Pulmonary artery endothelial cell (primary cell): ENCODE measurements around the gene KCNMB3. TPM values are rescaled to one million over a fixed set of nuclear protein-coding genes. Genes with fewer than 3 reads are reported as not detected.
"Not testable (repeated sequence)": the region's sequence is repeated elsewhere in the genome, so short reads cannot be mapped to it uniquely, and the experiment has no call there.

Experiments used
- DNase-seq: peaks from one replicate; pipeline ENCODE4 v3.0.0-alpha.2; 2011; ENCODE audit warnings: low read depth, low spot score
- total RNA-seq: library from RNA; depleted of rRNA; stranded (reverse); fragments of >200 nt; gene quantifications from 2 replicates; pipeline ENCODE4 v1.2.3, GENCODE V29; 2014

Gene KCNMB3, protein sequence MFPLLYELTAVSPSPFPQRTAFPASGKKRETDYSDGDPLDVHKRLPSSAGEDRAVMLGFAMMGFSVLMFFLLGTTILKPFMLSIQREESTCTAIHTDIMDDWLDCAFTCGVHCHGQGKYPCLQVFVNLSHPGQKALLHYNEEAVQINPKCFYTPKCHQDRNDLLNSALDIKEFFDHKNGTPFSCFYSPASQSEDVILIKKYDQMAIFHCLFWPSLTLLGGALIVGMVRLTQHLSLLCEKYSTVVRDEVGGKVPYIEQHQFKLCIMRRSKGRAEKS
- total RNA-seq, result 0.46 and 1.4 TPM in 2 replicates

DNA sequence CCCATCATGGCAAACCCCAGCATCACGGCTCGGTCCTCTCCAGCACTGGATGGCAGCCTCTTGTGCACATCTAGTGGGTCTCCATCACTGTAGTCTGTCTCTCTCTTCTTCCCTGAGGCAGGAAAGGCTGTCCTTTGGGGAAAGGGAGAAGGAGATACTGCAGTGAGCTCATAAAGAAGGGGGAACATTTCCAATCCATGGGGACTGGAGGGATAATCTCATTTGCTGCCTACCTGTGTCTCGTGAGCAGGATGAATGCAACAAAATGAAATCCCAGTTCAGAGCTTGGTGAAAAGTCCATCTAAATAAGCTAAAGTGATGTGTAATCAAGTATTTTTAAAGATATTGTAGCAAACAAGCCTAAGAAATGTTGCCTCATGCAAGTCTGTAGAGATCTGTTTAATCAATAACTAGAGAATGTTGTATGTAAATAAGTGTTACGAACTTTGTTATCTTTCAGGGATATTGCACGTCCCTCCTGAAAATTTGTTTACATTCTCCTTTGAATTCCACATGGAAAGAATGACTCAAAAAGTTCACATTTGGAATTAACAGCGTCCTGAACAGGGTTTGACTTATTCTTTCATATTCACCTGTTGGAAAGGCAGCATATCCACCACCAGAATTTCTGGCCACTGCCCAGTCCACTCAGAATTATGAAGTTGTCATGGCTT, at the start of gene KCNMB3:
Gene KCNMB3, minus strand, starts transcription at position 312 of the 674 bp plus-strand sequence. Its CDS starts 124 bp downstream, at position 188.
- no peak for DNase-seq

DNA sequence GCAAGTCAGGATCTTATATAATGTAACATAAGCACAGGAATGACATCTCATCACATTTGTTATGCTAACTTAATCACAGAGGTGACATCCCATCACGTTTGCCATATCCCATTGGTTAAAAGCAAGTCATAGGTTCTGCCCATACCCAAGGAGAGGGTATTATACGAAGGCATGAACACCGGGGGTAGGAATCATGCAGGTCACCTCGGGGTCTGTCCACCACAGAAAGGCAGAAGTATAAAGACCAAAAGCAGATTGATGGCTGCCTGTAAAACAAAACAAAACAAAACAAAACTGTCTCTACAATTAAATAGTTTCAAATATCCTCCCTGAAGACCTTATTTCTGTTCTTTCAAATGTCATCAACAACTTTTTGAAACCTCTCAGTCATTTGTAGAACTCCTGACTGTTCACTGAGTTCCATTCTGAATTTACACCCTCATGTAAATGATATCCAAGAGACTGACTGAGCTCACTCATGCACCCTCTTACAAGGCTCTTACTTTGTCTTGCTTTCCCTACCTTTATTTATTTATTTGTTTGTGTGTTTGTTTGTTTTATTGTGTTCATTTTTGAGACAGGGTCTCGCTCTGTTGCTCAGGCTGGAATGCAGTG, 49.2 kb upstream of the KCNMB3 start:
- DNase-seq, result no peak

DNA sequence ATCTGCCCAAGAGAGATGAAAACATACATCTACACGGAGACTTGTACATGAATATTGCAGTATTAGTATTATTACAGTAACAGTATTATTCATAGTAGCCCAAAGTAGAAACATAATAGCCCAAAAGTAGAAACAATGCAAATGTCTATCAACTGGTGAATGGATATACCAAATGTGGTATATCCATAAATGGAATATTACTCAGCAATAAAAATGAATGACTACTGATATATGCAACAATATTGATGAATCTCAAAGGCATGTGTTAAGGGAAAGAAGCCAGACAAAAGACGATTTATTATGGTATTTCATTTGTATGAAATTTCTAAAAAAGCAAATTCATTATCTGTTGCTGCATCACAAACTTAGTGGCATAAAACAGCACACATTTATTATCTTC, 48.4 kb upstream of the KCNMB3 start:
- no peak for DNase-seq

GRCh38 chr3:179297971-179298725, 47.2 kb upstream of the KCNMB3 start:
- DNase-seq, result no peak

DNA sequence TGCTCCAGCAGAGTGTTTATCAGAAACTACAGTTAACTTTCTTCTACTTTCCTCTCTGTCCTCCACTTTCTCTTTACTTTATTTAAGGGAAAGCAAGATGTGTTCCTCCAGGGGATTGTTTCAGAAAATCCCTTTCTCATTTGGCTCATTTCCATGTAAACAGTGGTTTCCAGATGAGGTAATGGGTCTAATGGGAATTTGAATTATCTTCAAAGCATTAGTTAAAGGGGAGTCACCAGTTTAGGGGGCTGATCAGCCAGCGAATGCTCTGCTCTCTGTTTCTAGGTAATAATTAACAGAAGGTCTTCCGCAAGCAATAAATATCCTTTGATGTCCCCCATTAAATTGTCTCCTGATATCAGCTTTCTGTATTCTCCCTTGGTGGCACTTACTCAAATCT, 41.5 kb upstream of the KCNMB3 start:
- no peak for DNase-seq

DNA sequence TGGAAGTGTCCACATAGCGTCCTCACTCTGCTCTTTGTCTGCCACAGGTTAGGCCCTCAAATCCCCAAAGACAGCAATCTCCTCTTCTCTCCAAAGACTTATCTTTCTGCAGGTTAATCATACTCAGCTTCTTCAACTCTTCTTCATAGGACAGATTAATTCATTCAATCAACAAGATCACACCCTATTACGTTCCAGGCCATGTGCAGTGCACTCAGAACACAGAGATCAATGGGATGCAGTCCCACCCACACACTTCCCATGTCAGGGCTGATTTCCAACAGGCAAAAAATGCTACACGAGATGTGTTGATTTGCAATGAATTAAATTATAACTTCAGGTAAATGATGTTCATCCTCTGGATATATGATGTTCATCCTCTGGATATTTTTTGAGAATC, 38.4 kb upstream of the KCNMB3 start:
- no peak for DNase-seq

GRCh38 chr3:179288845-179289244, 37.9 kb upstream of the KCNMB3 start:
- DNase-seq, result no peak

GRCh38 chr3:179286331-179286730, 35.4 kb upstream of the KCNMB3 start:
- no peak for DNase-seq

DNA sequence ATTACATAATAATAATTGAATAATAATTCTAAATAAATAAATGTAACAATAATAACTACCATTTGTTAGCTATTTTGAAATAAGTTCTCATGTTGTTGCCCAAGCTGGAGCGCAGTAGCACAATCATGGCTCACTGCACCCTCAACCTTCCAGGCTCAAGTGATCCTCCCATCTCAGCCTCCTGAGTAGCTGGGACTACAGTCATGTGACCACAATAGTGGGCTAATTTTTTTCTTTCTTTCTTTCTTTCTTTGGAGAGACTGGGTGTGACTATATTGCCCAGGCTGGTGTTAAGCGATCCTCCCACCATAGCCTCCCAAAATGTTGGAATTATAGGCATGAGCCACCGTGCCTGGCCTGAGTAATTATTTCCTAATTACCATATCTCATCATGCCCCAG, 30.9 kb upstream of the KCNMB3 start:
- no peak for DNase-seq

GRCh38 chr3:179279837-179280236, 28.9 kb upstream of the KCNMB3 start:
- no peak for DNase-seq

DNA sequence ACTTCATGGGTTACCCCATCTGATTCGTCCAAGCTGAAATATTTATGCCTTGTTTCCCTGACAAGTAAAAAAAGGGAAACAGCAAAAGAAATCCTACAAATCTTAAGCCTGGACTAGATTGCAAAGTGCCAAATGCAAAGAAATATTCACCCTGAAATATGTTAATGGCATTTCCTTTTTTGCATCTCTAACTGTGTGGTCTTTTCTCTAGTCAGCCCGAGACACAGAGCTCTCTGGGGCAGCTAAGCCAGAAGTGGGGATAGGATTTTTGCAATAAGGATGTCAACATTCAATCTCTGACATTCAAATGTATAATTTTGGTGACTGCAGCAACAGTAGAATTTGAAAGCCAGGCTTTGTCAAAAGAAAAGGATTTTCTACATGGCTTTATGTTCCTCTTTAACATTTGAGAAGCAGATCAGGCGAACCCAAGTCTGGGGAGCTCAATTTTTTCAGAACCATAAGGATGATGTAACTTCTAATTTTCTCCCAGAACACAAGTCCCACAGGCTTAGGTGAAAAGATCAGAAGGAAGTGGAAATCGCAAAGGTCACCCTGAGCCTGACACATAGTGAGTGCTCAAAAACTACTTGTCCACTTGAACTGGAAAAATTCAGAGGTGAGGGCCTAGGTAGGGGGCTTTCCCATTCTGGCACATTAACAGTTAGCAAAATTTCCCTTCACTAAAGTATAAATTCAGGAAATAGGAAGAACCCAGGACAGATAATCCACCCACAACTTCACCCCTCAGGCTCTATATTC, 28.2 kb upstream of the KCNMB3 start:
- no peak for DNase-seq

GRCh38 chr3:179278151-179278550, 27.2 kb upstream of the KCNMB3 start:
- DNase-seq, result no peak

DNA sequence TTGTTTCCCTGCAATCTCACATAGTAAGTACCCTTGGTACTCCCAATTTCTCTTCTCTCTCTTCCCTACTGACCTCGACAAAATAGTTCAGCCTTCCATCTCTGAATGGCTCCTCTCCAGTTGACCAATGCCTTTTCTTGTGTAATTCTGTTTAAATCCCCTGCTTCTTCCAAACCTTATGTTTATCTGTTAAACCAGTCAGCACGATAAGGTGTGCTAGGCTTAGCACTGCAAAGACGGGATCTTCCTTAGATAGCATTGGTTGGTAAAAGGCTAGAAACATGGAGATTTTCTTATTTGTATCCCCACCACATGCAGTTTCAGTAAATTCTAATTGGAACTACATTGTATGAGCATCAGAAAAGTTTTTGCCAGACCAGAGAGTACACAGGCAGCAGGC, 25.8 kb upstream of the KCNMB3 start:
- no peak for DNase-seq

DNA sequence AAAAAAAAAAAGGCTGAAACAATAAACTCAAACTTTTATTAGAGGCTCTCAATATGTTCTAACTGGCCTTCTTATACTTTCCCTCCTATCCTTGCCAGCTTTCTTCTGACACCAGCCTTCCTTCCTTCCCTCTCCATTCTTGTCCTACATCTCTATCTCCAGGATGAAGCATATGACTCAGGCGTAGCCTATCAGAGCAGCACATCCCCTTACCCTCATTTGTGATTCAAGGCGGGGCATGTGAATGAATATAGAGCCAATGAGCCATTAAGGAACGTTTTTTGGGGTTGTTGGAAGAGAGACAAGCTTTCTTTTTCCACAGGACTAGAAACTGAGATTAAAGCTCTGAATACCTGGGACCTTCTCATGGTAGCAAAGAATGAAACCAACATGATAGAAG, 25.1 kb upstream of the KCNMB3 start:
- DNase-seq, result no peak

DNA sequence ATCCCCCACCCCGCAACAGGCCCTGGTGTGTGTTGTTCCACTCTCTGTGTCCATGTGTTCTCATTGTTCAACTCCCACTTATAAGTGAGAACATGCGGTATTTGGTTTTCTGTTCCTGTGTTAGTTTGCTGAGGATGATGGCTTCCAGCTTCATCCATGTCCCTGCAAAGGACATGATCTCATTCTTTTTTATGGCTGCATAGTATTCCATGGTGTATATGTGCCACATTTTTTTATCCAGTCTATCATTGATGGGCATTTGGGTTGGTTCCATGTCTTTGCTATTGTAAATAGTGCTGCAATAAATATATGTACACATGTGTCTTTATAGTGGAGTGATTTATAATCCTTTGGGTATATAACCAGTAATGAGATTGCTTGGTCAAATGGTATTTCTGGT, 23.5 kb upstream of the KCNMB3 start:
- DNase-seq, result not testable (repeated sequence)

DNA sequence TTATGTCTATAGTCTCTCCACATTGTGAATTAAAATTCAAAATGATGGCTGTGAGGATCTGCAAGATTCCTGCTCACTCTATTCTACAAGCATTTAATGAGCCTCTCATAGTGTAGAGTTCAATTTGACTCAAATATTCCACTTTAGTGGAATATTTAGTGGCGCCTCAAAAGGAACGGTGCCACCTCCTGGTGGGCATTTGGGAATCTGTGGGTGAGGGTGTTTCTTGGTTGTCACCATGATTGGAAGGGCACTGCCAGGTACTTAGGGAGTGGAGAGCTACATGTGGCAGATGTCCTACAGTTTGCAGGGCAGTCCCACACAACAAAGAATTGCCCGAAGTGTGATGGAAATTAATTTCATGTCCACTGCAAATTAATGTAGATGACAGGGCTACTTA, 21.5 kb upstream of the KCNMB3 start:
- DNase-seq, result peak; percentile 2

DNA sequence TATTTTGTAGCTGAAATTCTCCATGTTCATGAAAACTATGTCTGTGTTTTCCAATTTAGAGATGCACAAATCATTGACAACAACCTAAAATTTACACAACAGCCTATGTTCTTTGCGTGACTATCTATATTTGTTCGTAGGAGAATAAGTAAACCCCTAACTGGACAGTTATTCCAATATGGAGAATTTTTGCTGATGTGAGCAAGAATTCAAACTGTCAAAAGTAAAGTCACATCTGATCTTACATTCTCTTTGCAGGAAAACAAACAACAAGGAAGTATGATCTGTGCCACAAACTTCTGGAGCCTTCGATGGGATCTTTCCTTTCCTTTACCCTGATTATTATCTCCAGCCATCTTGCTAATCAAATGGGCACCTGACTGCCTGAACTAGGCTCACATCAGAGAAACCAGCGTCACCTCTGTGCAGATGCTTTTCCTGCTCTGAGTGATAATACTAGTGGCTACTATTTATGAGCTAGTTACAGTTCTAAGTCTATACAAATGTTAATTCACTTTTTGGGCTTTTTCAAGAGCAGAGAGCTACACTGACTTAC, 18.3 kb upstream of the KCNMB3 start:
- DNase-seq, result no peak

- no peak for DNase-seq
Measured at GRCh38 chr3:179268400-179269051, 17.6 kb upstream of the KCNMB3 start.

DNA sequence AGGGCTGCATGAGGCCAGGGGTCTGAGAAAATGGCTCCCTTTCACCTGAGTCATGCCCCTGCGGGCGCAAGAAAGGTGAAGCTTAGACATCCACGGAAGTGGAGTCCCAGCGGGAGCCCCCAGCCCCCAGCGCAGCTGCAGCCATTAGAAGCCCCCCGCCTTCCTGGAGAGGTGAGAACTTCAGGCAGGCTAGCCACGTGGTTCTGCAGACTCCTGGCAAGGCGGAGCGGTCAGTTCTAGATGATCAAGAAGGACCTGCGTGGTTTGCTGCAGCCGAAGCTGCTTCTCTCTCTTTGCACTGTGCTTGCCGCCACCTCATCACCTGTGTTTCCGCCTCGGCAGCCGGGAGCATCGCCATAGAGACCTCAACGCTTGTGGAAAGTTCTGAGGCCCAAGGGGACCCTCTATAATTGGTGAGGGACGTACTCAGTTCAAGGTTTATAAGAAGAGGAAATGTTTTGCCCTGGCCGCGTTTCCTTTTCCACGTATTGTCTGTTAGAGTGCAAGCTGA, 15.8 kb upstream of the KCNMB3 start:
- DNase-seq, result peak; percentile 17

GRCh38 chr3:179265875-179266274, 15.0 kb upstream of the KCNMB3 start:
- DNase-seq, result no peak
